Activated T-helper 1 cell treated with Interleukin-2 at 50 U/mL for 16 hours (primary cell): ENCODE data around the gene NR1H3.
A peak's percentile ranks its signal among the peaks of the same experiment; 100 is the strongest.

ENCODE experiments used
- DNase-seq: peaks from one replicate; pipeline ENCODE4 v3.0.0-alpha.2; 2020; ENCODE audit warnings: low read depth

Gene NR1H3

GRCh38 chr11:47244448-47245350 is 13.1 kb upstream of the NR1H3 start:
- no peak for DNase-seq

DNA sequence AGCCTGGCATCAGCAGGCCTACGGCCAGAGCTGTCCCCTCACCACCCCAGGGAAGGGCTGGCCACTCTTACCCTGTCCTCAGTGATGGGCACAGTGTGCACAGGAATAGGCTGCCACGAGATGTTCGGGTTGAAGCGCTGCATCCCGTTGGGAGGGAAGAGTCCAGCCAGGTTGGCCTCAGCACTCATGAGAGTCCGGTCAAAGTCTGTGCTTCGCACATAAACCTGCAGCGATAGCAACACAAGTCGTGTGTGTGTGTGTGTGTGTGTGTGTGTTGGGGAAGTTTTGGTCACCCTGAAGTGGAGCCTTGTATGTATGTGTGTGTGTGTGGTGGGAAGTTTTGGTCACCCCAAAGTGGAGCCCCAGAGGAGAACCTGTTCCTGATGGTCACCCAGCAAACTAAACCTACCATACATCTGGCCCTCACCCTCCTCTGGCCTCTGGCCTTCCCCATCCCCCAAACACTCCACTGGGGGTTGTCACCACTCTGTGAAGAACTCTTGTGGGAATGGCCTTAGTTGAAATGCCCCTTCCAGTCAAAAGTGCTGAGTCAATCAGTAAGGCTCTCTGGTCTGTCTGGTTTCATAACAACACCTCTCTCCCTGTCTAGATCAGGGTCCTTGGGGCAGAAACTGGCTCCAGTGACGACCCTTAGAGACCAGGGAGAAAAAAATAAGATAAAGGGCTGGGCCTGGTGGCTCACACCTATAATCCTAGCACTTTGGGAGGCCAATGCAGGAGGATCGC is 12.0 kb upstream of the NR1H3 start:
- no peak for DNase-seq

DNA sequence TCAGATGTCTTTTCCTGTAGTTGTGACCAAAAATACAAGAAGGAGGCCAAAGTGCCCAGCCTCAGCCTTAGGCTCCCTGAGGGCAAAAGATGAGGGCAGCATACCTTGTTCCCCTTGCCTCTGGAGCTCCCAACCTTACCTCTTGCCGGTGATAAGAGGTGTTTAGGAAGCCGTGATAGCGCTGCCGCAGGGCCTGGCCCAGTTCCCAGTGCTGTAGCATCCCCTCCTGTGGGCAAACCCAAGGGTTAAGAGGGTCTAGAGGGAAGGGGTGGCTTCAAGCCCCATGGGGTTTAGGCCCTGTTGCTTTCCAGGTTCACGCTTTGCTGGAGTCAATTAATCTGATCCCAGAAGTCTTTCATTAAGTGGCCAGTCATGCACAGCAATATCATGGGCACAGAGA is 10.3 kb upstream of the NR1H3 start:
- DNase-seq, result no peak

DNA sequence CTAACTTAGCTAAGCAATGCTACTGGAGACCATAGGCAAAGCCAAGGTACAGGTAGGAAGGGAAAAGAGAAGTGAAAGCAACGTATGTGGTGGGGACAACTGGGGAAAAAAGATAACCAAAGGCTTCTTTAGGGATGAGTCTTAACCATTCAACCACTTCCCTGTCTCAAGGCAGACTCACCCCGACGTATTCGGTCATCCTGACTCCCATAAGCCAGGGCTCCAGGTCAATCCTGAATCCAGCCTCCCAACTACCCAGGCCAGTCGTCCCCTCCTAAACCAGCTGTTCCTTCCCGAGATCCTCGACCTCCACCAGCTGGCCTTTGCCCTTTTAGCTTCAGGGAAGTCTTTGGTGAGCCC is 9.5 kb upstream of the NR1H3 start:
- DNase-seq, result no peak

- DNase-seq, result peak; percentile 72
Measured at GRCh38 chr11:47248664-47249377, 9.0 kb upstream of the NR1H3 start, which contains the start of gene ACP2. ACP2 (minus strand) TSS chr11:47248814; CDS start chr11:47248789, 25 bp downstream.

DNA sequence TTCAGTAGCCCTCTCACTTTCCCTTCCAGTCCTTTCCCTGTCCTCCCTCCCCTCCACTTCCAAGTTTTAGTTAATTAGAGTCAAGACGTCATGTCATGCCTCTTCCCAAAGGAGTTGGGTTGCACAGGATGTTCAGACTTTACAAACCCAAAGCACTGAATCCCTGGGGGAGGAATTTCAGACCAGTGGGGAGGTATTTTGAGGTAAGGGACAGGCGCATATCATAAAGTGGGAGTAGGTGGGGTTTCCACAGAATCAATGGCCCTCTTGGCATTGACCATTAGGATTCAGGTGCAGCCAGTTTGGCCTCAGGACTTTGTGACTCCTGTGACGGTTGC is 8.4 kb upstream of the NR1H3 start:
- DNase-seq, result no peak

DNA sequence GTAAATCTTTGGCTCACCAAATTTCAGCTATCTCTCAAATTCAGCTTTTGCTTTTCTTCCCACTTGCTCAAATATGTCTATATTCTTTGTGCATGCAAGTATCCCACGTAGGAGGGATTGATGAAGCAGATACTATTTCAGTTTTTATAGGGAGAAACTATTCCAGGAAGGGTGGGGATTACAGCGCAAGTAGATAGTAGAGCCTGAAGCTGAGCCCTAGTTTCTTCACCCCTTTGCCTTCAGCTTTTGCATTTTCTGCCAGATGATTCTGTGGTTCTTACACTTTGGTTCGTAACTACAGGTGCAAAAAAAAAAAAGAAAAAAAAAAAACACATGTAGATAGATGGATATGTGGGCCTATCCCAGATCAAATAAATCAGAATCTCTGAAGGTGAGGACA is 6.0 kb upstream of the NR1H3 start:
- no peak for DNase-seq

DNA sequence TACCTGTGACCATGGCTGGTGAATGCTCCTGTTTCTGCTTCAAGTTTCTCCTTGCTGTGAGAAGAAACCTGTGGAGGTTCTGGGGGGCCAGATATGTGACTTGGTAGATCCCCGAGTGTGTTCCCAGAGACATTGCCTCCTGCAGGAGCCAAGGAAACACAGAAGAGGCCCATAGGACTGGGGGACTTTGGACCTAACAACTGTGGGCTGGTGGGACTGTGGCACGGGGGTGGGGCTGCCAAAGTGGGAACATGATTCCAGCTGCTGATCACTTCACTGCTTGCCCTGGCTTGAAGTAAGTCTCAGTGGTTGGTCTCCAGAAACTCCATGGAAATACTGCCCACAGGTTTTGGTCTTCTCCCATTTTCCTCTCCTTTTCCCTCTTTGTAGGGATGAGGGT is 4.1 kb upstream of the NR1H3 start:
- DNase-seq, result no peak

DNA sequence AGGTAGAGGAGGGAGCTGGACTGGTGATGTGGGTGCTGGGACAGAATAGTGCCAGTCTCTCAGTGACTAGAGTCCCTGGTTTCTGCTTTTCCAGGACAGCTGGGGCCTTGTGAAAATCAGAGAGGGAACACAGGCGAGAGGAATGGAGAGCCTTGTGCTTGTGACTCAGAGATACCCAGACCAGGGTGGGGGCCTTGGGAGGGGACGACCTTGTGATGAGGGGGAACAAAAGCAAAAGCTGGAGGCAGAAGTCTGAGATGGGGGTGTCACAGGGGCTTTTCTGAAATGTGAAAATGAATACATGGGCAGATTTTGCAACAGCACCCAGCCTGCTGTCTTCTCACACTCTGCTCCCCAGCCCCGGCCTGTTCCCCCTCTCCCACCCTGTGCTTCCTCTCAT is 3.4 kb upstream of the NR1H3 start:
- DNase-seq, result no peak

DNA sequence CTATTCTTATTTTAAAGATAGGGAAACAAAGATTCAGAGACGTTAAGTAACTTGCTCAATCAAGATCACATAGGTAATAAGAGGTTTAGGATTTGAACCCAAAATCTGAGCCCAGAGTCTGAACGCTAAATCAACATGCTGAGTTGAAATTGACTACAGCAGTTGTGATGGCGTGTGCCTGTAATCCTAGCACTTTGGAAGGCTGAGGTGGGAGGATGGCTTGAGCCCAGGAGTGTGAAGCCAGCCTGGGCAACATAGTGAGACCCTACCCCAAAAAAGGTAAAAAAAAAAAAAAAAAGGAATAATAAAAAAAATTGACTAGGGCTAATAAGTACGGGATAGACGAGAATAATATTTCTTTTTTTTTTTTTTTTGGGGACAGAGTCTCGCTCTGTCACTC is 1.4 kb upstream of the NR1H3 start:
- no peak for DNase-seq

DNA sequence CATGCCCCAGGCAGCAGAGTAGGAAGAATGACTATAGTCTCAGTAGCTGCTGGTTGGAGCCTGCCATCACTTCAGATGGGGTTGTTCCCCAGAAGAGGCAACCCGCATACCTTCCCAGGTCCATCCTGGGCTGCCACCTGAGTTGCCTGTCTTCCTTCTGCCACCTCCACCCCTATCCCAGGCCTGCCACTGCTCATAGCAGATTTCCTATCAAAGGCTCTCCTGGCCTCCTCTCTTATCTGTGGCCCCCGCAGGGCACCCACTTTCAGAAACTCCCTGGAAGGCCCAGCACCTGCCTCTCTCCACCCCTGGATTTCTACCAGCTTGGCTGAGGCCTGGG is 649 bp upstream of the NR1H3 start:
- no peak for DNase-seq

- DNase-seq, result no peak
Measured at GRCh38 chr11:47258317-47258902, 614 bp downstream of the NR1H3 start.

DNA sequence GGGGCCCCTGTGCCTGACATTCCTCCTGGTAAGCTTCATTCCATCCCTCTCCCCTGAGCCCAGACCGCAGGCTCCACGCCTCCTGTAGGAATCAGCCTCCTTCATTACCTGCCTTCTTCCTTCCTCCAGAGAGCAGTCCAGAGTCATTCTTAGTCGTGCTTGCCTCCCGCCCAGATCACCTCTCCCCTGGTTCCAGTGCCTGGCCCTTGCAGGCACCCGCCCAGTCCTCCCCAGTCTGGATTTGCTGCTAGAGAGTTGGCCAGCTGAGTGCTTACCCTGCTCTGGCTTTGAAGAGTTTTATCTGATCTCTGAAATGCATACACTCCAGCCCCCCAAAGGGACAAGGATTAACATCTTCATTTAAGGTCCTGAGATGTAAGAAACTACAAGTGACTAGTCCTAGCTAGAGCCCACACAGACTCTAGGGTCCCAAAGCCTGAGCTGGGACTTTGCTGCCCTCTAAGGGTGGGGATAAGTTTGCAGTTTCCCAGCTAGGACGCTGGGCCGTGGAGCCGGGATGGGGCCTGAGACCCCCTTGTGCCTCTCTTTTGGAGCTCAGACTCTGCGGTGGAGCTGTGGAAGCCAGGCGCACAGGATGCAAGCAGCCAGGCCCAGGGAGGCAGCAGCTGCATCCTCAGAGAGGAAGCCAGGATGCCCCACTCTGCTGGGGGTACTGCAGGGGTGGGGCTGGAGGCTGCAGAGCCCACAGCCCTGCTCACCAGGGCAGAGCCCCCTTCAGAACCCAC is 1.6 kb downstream of the NR1H3 start:
- DNase-seq, result no peak

DNA sequence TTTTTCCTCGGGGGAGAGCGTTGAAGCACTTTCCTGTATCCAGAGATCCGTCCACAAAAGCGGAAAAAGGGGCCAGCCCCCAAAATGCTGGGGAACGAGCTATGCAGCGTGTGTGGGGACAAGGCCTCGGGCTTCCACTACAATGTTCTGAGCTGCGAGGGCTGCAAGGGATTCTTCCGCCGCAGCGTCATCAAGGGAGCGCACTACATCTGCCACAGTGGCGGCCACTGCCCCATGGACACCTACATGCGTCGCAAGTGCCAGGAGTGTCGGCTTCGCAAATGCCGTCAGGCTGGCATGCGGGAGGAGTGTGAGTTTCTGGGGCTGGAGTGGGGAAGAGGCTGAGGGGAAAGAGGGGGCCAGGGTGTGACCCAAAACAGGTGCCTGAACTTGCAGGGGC is 2.6 kb downstream of the NR1H3 start:
- no peak for DNase-seq

GRCh38 chr11:47261291-47261800 is 3.5 kb downstream of the NR1H3 start:
- no peak for DNase-seq

DNA sequence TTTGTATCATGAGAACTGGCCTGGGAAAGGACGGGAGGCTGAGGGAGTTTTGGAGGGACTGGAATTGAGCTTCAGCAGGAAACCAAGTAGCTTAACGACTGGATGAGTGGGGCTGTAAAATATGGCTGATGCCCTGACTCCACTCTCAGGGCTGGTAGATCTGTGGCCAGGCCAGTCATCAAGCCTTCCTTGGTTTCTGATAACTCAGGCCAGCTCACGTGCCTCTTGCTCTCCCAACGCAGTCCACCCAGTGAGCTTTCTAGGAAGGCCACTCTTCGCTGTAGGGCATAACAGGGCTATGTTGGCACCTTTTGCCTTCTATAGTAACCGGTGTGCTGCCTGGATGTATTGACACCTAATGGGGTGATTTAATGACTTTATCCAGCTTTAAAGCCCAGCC is 6.3 kb downstream of the NR1H3 start:
- DNase-seq, result no peak

GRCh38 chr11:47264521-47264920 is 6.7 kb downstream of the NR1H3 start:
- DNase-seq, result no peak

DNA sequence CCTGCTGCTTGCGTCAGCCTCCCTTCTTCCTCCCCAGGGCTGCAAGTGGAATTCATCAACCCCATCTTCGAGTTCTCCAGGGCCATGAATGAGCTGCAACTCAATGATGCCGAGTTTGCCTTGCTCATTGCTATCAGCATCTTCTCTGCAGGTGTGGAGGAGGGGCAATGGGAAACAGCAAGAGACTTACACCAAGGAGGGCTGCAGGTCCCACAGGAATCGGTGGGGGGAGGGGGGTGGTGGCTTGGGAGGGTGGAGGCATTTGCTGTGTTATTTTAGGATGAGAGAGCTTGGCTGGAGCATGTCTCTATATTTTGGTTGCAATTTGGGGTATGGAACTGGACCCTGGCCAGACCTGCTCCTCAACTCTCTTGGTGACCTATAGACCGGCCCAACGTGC is 10.1 kb downstream of the NR1H3 start:
- no peak for DNase-seq

- DNase-seq, result no peak
Measured at GRCh38 chr11:47268448-47269001, 10.7 kb downstream of the NR1H3 start.

DNA sequence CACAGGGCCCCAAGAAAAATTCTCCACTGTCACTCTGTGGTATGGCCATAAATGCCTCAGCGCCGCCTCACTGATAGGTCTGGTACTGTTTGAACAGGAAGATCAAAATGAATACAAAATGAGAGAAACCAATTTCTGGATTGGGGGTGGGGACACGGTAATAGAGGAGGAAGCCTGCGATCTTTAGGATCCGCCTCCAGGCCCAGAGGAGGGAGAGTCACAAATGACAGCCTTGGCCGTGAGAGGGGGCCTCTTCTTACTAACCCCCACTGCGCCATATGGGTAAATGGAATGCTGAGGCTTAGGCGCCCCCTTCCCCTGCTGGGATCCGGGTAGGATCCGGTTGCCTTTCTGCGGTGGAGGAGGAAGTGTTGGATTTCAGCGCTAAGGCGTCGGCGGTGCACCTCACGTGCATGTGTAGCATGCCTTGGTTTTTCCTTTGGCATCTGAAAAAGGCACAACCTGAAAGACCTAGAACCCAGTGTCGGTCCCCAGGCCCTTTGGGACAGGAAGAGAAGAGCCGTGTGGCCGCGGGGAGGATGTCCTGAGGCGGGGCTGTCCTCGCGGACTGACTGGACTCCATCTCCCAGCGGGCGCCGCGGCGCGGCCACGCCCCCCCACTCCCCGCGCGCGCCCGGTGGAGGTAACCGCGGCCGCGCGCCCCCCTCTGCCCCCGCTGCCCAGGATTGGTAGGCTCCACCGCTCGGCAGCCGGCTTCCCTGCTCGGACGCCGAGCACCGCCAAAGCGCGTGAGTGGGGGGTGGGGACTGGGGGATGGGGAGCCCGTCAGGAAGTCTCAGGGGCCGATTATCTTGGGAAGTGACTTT is 11.4 kb downstream of the NR1H3 start:
- peak; percentile 79 for DNase-seq
